Limb (tissue), 2 donors: ENCODE measurements around the gene NCBP2L.

ENCODE experiments used
- DNase-seq, 2 donors: peaks; one replicate each; pipeline ENCODE4 v3.0.0-alpha.2; 2016; ENCODE audit errors: extremely low spot score in 2 of 2

The NCBP2L gene

DNA sequence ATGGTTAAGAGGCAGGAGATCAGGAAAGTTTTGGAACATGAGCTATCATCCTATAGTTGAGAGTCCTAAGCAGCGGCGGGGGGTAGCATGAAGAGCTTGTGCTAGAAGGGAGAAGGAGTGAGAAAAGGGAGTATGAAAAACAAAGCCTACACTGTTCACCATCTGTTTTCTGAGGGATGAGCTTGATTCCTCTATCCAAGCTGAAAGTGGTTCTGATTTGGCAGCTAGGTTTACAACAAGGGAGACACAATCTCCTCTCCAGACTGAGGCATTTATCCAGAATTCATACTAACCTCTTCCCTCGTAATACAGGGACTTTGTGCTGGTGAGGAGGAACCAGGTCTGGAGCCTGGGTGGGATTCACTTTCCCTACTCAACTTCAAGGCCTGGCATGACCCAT, 25.5 kb upstream of the NCBP2L start:
- DNase-seq: no peak

DNA sequence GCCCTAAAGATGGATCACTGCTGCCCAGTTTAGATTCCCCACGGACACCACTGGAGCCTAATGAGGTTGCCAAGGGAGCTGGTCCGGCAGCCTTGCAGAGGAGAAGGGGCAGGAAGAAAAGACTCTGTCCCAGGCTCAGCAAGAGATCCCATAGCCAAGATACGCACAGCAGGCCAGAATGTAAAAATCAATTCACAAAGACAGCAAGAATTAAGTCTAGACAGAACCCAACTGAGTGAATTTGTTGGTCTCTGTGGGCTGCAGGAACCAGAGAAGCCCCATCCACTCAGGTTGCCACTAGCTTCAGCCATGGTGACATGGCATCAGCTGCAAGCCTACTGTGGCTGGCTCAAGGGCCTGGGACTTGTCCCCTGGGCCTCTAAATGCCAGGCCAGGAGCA, 24.8 kb upstream of the NCBP2L start:
- DNase-seq: no peak

DNA sequence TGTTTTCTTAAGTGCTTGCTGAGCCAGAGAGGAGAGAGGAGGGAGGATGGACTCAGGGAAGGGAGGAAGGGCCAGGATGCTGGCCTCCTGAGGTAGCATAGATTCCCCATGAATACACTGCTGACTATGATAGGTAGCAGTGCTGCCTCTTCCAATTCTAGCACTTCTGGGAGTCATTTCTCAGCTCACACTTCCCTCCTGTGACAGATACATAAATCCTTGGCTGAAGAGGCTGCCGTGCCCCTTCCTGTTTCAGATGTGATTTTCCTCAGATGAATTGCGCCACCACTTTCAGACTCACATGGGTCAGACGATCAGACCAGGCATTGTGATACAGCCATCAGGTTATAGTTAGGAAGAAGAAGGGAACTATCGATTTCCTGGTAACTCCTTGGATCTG, 24.3 kb upstream of the NCBP2L start:
- no peak for DNase-seq

DNA sequence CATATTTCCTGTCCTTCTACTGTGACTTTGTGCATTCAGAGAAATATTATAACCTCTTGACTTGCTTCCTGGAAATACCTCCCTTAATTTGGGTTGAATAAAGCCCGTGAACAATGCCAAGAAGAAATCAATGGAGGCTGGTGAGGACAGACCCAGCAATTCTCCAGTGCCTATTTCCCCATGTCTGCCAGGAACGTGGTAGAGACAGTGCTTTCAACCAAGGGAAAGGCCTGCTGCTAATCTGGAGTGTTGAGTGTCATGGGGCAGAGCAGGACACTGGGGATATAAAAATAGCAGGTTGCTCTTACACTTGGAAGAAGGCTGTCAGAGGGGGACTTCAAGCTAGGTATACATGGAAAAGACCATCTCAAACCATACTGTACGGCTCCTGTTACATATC, 21.8 kb upstream of the NCBP2L start:
- DNase-seq: no peak

DNA sequence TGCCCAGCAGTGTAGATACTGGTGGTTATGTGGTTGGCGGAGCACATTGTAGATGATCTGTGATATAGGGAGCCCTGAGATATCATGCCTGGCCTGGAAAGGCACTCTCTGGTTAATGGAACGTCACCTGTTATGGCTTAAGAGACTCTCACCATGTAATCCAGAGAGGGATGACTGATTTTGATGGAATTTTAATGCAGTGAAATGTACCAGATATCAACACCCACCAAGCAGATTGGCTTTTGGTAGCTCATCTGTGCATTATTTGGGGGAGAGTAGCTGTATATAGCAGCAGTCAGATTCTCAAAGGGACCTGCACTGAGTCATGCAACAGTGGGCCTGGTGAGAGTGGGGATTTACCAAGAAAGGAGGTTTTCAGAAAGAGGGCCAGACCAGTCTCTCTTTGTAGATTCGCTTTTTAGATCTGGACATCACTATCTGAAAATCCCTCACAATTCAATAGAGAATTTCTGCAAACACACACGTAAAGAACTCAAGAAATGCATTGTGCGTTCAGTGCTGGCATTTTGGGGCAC, 19.2 kb upstream of the NCBP2L start:
- no peak for DNase-seq

DNA sequence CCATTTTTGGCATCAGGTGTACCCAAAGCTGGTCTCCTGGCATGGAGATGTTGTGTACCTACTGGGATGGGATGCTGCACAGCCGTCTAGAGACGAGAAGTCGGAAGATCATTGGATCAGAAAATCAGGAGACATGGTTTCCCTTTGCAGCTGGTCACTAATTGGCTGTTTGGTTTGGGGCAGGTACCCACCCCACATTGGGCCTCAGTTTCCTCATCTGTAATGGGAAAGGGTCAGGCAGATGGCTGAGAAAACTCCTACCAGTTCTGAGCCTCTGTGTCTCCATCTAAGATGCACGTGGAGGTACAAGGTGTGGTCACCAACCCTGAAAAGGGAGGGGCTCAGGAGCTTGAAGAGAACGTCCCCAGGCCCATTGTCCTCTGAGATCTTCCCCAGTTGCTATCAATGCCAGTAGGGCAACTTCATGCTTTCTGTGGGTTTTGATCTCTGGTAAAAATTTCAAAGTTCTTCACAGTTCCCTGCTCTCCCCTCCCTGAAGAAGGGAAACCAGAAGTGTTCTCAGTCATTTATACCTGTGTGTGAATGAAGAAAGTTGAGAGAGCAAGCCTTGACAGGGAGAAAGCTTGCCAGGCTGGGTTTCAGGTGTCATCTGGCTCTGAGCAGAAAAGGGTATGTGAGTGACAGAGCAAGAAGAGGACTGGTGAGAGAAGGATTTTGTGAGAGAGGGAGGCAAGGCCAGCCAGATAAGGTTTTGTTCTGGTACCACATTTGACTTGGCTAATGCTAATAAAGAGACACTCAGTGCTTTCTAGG, 17.0 kb upstream of the NCBP2L start:
- DNase-seq: no peak

DNA sequence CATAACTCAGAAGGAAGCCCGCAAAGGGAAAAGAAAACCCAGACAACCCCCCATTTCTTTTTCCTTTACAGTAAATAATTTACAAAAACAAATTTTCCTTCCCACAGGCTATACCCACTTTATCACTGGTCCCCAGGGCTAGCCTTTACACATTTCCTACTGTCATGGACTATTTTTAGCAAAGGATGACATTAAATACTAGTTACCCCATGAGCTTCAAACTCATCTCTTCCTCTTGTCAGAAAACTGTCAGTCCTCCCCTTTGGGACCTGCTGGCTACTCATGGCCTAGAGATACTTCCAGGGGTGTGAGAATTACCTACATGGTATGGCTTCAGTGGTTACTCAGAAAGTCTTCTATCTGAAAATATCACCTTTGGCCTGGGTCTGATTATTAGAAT, 13.9 kb upstream of the NCBP2L start:
- no peak for DNase-seq

DNA sequence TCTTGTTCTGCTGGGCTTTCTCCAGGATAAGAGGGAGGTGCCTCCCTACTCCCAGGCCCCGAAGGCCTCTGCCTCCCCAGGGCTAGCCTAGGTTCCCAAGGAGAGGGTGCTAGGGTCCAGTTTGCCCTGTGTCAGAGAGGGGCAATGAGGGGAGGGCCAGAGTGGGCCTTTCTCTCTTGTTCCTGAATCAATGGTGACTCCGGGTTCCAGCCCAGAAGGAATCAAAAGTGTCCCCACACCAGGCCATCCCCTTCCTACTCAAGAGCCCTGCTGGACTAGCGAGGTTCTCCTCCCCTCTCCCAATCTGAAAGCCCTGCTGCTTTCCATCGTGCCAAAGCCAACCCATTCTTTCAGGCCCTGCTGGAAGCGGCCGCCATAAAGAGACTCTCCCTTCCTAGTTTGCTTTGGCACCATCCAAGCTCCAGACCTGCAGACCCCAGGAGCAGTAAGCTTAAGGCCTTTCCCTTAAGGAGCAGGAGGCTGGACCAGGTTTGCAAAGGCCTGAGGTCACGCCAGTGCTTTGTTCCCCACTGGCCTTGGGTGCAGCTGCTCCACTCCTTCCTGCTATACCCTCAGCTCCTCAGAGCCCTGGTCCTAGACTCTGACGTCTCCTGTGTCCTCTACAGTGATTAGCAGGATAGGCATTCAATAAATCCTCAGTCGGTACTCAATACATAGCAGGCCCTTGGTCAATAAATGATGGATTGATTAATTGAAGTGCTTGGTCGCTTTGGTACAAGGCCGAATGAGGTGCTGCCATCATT, 12.5 kb upstream of the NCBP2L start:
- DNase-seq: no peak

DNA sequence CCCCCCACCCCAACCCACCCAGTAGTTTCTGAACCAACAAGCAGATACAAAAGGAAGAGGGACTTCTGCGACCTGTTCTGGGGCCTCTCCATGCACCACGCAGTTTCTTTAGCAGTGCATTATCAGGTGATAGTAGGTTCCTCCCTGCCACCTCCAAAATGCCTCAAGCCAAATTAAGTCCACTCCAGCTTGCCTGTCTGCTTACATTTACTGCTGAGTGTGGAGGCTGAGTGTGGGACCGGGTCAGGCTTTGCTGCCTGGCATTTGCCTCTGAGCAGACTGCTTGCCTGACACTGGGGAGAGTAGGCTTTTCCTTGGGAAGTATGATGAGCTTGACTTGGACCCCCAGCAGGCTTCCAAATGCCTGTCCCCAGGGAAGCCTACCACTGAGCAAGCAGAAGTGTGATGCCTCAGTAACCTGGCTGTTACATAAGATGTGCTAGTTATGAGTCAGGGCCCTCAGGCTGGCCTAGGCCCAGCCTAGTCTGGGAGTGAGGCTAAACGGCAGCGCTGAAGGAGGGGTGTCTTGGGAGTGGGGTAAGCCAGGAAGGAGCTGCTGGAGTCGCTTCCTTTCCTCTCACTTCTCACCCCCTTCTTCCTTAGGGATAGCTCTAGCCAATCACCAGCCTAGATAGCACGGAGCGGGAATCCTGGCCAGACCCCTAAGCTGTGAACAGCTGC, 10.9 kb upstream of the NCBP2L start:
- DNase-seq: peak in 1 of 2 donors; percentile 40

DNA sequence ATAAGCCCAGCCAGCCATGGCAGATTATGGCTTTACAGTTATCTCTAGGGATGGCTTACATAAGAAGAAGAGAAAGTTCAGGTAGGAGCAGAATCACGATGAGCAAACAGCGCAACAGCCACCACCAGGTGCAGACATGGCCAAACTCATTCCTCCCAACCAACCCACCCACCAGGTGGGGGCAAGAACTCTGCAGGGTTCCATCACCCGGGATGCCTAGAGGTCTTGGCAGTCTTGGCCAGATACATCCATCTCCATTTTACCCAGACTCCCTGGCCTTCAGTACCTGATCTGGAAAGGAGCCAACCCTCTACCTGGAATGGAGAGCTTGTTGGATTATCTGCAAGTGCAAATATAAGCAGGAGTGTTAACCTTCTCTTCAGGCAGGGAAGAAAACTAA, 9.5 kb upstream of the NCBP2L start:
- DNase-seq: no peak

DNA sequence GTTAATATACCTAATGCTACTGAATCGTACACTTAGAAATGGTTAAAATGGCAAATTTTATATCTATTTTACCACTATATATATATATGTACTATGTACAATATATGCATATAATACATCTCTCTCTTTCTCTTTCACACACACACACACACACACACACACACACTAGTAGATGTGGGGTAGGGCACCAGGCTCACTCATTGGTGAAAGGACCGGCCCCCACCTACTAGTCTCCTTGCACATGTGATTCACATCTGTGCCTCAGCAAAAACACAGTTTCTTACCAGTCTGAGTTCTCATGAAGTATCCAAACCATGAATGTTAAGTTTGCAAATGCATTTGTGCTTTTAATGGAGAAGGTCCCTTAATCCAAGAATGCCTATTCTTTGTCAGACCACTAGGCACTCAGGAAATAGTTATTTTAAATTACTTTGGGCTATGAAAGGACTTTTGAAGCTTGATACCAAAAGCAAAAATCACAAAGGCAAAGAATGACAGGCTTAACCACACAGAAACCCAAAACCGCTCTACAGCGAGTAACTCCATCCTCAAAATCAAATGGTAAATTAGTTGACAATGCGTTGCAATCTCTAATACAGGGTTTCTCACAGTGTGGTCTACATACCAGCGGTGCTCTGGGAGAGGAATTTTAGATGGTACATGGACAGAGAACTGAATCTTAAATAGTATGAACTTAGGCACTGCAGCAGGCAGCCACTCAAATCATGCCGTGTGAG, 7.8 kb upstream of the NCBP2L start:
- no peak for DNase-seq

DNA sequence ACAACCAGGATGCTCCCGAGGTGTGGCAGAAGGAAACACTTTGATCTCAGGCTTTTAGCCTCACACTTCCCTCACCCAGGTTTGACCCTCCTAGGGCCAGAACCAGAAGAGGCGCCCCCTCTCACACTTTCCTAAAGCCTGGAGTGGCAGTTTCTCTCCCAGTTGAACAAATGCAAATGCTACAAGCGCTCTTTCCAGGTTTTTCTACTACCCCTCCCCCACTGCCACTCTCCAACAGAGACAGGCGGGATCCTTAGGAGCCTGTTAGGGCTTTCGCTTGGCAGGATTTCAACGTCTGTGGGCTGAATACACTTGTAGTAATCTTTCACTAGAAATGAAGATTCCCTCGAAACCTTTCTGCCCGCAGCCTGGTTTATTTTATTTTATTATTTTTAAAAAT, 4.3 kb upstream of the NCBP2L start:
- peak in 1 of 2 donors; percentile 34 for DNase-seq

DNA sequence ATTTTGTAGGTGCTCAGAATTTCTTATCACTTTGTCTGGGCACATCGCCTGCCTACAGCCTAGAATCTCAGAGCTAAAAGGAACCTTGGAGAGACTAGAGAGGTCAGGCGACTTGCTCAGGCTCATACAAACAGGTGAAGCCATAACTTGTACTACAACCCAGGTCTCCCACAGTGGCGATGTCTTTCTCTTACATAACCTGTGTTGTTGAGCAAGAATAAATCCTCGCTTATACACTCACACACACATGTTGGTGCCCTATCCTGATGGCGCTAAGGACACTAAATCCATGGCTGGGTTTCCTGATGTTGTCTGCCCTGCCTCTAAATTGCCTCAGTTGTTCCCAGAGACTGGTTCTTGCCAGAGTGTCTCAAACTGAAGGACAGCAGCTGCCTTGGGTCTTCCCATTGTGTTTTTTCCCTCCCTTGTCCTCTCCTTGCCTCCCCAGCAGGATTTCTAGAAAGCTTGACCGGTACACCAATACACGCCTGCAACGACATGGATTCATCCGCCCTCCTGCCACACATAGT, 3.6 kb upstream of the NCBP2L start:
- no peak for DNase-seq

DNA sequence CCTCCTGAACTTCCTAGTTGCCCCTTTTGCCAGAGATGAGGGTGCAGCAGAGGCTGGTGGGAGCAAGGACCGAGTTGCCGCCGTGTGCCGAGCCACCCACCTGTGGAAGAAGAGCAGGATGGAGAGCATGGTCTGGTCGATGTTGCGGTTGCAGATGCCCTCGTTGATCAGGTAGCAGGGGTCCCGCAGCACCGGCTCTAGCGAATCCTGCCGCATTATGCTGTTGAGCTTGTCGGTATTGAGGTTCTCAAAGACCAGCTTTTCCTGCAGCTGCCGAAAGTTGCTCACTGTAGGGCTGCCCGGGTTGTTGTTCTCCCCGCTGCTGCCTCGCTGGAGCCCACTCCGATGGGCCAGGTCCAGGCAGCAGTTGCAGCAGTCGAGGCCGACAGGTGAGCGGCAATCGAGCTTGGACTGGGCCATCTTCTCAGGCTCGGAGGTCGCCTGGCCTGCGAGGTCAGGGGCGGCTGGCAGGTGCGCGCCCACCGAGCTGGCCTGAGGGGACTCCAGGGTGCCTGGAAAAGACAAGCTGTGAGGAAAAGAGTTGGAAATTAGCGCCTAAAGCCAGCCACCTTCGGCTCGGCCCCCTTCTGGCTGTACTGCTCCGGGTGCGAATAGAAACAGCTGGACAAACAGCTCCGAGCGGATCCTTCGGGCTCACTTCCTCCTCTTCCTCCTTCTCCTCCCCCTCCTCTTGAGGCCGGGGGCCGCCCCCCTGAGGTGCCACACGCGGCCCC, 2.4 kb upstream of the NCBP2L start:
- peak in 1 of 2 donors; percentile 38 for DNase-seq

DNA sequence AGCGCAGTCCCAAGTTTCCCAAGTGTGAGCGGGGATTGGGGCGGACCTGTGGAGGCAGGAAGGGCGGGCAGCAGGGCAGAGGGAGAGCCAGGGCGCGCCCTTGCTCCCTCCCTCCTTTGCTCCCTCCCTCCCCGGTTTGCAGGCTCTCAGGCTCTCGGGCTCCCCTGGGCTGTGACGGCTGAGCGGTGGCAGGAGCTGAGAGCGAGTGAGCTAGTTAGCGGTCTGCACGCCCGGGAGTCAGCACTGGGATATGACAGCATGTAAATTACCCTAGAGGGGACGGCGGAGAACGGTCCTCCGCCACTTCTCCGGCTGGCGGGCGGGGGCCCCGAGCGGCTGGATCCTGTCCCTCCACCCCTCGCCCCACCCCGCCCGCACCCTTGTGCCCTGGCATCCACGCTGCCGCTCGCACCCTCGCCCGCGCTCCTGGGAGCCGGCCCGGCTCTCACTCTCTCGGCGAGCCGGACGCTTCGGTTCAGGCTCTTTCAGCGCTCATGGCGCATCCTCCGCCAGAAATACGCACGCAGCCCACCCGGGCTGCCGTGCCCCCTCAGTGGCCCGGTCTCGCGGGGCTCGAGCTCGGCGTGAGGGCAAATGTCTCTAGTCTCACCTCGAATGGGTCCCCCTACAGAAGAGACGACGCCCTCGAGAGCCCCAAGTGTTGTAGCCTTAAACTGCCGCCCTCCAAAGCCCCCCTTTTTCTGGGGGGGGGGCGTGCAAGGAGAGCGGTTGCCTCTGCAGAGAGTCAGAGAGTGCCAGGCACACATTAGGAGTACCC, 1.6 kb upstream of the NCBP2L start, which contains the start of gene TSC22D3:
Gene TSC22D3 (minus strand): TSS at position 54 of the 778 bp plus-strand sequence. CDS start 368 bp downstream, outside the sequence.
- peak; percentile 17 to 62 for DNase-seq

DNA sequence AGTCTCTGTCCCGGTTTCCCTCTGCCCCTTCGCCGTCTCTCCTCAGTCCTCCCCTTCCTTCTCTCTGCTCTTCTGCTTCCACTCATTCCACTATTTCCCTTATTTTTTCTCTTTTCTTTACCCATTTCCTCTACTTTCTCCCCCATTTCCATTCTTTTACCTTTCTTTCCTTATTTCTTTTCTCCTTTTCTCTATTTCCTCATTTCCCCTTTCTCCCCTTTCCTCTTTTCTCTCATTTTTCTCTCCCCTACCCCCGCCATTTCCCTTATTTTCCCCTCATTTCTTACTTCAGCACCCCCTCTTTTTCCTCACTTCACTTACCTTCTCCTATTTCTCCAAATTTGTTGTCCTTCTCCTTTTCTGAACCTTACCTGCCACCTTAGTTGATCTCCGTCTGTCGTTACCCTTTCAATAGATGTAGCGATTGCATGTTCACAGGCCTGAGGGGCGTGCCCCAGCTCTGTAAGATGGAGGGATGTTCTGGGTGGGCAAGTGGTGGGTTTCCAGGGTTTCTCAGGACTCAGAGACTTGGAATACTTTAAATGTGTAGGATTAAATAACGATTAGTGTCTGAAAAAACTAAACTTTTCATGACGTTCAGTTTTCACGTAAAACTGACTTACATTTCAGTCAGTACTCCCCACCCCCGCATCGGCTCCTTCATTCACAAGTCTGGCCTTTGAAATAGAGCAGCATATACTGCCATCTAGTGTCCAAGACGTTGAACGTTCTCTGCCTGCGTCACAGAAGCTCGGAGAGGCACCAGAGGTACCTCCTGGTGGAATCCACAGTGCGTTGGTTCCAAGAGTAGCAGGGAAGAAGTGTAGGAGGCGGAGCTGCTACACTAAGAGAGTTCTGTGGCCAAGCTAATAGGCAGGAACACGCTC, 641 bp upstream of the NCBP2L start:
- peak; percentile 76 to 89 for DNase-seq

DNA sequence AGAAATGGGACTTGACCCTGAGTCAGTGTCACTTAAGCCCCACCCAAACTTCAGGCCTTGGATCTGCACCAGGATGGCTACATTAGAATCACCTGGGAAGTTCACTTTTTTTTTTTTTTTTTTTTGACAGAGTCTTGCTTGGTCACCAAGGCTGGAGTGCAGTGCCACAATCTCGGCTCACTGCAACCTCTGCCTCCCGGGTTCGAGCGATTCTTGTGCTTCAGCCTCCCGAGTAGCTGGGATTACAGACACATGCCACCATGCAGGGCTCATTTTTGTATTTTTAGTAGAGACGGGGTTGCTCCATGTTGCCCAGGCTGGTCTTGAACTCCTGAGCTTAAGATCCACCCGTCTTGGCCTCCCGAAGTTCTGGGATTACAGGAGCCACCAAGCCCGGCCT, 3.0 kb downstream of the NCBP2L start:
- no peak for DNase-seq

DNA sequence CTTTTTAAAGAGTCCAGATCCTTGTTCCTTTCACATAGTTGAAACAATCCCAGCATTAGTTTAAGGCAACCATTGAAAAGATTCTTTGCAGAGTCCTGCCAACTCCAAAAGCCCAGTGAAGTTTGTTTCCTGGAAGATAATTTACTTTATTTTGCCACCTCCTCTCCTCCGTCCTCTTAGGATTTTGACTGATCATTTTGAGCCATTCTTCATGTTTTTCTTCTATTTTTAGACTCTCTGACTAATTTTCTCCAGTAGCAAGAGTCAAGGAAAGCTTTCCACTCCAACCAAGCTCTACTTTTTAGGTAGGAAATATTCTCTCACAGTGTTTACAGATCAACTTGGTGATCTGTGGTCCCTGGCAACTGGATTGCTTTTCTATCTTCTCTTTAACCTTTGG, 10.3 kb downstream of the NCBP2L start:
- no peak for DNase-seq

DNA sequence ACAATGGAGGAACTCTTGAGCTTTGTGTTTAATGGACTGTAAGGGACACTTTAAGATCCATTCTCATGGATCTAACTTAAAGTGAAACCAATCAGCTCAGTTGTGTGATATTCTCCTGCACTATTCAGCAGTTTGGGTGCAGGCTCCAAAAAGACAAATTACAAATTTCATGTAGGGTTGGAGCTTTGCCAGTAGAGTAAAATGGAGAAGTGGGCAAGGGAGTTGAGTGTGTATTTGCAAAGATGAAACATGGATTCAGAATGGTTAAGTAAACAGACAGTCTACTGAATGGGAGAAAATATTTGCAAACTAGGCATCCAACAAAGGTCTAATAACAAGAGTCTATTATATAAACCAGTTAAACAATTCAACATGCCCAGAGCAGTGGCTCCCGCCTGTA, 26.9 kb downstream of the NCBP2L start:
- DNase-seq: no peak
